Subcutaneous adipose tissue (tissue), 4 donors: Measurements from ENCODE around the gene RTL3. TPM values are rescaled to one million over a fixed set of nuclear protein-coding genes. Genes with fewer than 3 reads are reported as not detected.

ENCODE experiments used
- total RNA-seq, 4 donors: library from RNA; depleted of rRNA; stranded (reverse); fragments of >200 nt; gene quantifications; one replicate each; pipeline ENCODE4 v1.1.0, GENCODE V29; 2016
- TF ChIP-seq, protein P1 (sequence below): fragments of 450-650 bp; IDR thresholded peaks from one replicate; pipeline ENCODE4 v1.5.1; 2016; ENCODE audit warnings: low read depth, mild to moderate bottlenecking, control low read depth, antibody characterized with exemption, moderate library complexity

The RTL3 gene
- total RNA-seq, 4 donors from 2014 or later, result 0.22 to 0.49 (median 0.34) TPM; not detected in 1

DNA sequence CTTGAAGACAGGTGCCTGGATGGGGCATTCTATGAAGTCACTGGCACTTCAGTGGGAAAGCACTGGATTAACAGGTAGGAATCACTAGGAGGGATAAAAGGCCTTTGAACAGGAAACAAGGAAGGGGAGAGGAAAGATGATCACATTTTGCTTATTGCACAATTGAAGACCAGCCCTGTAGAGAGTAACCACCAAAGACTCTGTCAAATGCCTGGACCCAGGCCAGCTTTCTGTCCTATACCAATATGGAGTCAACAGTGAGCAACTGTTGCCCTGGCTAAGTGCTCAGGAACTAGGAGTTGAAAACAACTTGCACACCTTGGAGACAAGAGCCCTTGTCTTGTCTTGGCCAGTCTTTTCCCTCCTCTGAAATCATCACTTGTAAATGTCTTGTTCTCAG lies 14.1 kb upstream of the RTL3 start:
- TF ChIP-seq, protein P1, sequence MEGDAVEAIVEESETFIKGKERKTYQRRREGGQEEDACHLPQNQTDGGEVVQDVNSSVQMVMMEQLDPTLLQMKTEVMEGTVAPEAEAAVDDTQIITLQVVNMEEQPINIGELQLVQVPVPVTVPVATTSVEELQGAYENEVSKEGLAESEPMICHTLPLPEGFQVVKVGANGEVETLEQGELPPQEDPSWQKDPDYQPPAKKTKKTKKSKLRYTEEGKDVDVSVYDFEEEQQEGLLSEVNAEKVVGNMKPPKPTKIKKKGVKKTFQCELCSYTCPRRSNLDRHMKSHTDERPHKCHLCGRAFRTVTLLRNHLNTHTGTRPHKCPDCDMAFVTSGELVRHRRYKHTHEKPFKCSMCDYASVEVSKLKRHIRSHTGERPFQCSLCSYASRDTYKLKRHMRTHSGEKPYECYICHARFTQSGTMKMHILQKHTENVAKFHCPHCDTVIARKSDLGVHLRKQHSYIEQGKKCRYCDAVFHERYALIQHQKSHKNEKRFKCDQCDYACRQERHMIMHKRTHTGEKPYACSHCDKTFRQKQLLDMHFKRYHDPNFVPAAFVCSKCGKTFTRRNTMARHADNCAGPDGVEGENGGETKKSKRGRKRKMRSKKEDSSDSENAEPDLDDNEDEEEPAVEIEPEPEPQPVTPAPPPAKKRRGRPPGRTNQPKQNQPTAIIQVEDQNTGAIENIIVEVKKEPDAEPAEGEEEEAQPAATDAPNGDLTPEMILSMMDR, result no peak

DNA sequence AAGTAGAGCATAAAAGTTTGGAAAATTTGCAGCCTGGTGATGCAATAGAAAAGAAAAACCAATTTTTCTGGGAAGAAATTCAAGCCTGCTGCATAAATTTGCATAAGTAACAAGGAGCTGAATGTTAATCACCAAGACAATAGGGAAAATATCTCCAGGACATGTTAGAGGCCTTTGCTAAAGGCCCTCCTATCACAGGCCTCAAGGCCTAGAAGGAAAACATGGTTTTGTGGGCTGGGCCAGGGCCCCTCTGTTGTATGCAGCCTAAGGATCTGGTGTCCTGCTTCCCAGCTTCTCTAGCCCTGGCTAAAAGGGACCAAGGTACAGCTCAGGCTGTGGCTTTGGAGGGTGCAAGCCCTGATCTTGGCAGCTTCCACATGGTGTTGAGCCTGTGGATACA lies 6.2 kb upstream of the RTL3 start:
- TF ChIP-seq, protein P1, result no peak

DNA sequence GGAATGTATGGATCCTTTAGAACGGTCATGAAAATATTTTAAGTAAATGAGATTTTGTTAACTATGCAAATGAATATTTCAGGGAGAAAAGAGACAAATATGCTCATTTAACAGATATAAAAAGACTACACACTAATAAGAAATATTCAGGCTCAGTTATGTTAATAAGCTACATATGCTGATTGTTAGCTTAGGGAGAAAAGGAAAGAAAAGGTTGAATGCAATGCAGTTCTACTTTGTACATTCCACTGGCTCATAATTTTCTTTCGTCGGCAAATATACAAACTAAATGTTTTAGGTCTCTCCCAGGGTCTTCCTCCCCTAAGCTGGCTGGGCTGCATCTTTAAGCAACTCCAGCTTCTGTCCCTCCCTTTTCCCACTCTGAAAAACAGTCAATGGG lies 2.7 kb upstream of the RTL3 start:
- TF ChIP-seq, protein P1, result no peak

DNA sequence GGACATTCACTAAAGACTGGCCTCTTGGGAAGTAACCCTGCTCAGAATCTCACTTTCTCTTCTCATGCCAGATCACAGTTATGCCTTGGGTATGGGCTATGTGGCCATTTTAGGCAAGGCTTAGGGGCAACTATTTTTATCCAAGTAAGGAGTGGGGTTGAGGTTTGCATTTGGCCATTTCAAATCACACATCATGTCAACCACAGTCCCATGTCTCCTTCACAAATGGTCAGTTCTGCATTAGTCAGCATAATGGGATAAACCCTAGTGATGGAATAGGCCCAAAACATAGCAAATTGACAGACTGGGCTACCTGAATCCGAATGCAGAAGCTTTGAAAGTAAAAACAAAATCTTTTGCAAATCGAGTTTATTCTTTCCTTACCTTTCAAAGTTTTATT lies 827 bp upstream of the RTL3 start:
- TF ChIP-seq, protein P1, result no peak

DNA sequence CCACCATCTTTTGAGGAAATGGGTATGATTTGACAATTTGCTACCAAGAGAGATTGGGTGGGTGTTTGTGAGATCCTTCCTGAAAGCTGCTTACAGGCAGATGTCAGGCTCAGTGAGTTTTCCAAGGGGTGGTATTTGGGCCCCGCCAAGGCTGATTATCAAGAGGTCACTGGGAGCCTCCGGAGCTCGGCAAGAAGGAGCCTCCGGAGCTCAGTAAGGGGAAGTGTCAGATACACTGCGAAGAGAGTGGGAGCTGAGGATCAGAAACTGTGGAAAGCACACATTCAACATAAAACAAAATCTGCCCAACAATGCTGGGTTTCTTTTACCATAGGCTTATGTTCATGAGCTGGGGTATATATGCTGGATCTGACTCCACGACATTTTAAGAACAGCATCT lies 714 bp downstream of the RTL3 start:
- TF ChIP-seq, protein P1, result no peak

DNA sequence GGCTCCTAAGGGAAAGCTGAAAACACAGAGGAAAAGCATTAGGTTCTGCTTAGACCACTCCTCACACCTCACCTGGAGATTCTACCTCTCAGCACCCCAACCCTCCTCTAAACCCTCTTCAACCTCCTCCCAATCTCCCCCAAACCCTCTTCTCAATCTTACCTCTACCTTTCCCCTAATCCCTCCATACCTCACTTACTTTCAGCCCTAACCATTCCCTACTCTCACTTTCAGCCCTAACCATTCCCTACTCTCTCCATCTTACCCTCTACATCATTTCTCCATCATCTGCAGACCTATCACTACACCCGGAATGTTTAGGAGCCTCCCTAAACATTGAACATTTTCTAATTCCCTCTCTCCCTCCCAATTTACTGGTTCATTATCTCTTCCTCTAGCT lies 3.5 kb downstream of the RTL3 start:
- TF ChIP-seq, protein P1, result no peak

DNA sequence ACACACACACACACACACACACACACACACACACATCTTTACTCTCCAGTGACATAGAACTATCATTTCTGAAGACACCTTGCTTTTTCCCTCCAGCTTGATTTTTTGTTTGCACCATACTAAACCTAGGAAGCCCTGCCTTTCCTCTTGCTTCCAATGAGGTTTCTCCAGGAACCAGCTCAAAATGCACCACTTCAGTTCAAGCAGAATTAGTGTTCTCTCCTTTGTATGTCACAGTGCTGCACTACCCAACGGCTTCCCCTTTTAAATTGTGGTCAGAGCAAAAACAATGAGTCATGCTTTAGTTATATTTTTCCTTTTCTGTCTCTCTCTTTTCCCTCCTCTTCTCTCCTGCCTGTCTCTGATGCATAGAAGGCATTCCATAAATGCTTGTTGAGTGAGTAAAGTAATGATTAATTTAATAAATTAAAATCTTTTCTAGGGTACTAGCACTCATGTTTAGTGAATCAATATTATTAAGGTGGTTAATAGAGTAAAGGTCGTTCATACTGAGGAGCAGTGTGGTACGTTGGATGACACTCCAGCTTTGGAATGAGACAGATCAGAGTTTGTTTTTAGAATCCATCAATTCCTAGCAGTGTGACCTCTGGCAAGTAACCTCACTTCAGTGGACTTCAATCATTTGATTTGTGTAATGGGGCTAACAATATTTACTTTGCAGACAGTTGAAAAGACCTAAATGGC lies 5.9 kb downstream of the RTL3 start:
- TF ChIP-seq, protein P1, result no peak
